ENCODE results near the gene ATF5. TPM values are rescaled to one million over a fixed set of nuclear protein-coding genes. Genes with fewer than 3 reads are reported as not detected.
A peak's percentile ranks its signal among the peaks of the same experiment; 100 is the strongest.

The ATF5 gene
- total RNA-seq, 2 donors from 2014 or later = 4.7 to 12.2 TPM

DNA sequence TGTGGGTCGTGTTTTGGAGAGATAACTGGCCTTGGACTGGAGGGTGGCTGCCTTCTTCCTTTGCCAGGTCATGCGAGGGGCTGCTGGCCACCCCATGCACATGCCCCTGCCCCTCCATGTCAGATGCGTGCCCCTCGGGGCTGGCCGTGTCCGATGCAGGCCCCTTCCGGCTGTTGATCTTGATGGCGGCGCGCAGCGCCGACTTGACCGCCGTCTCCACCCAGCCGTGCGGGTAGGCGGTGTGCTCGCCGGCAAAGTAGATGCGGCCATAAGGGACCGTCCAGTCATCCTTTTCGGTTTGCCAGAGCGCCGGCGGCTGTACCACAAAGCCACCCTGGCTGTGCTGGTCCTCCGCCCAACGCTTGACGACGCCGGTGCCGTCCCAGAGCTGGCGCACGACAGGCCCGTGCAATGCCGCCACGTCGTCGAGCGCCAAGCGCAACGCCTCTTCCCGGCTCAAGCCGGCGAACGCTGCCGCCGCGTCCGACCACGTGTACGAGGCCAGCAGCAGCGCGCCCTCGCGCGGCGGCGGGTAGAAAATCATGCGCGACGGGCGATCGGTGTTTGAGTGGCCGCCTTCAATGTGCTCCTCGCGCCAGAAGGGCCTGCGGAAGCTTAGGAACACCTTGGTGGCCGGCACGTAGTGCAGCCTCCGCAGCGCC lies 39.2 kb upstream of the ATF5 start:
- intact Hi-C loops (cut with DNase I) = no loop called here
- Histone ChIP-seq H3K9me3 (no peaks in the 10 kb centered on the region), H3K4me3 (no peak overlapping the region), H3K27me3 (no peaks in the 10 kb centered on the region), H3K27ac (no peak overlapping the region), H3K36me3 (replicated peaks in 1 of 2; ENCODE audit: insufficient read depth in 1 of 2, low read depth in 2 of 2) (peaks cover 3 to 4% of the 10 kb centered on the region in 2 donors), H3K4me1 (peaks cover 9% of the 10 kb centered on the region)
- DNase-seq (peak; percentile 63 to 76 (median 70)), ATAC-seq (peak; percentile 68)
- 23 to 84% methylated on average over 17 to 71 of the region's 71 CpGs for WGBS, 2 donors
- TF ChIP-seq, protein P1, sequence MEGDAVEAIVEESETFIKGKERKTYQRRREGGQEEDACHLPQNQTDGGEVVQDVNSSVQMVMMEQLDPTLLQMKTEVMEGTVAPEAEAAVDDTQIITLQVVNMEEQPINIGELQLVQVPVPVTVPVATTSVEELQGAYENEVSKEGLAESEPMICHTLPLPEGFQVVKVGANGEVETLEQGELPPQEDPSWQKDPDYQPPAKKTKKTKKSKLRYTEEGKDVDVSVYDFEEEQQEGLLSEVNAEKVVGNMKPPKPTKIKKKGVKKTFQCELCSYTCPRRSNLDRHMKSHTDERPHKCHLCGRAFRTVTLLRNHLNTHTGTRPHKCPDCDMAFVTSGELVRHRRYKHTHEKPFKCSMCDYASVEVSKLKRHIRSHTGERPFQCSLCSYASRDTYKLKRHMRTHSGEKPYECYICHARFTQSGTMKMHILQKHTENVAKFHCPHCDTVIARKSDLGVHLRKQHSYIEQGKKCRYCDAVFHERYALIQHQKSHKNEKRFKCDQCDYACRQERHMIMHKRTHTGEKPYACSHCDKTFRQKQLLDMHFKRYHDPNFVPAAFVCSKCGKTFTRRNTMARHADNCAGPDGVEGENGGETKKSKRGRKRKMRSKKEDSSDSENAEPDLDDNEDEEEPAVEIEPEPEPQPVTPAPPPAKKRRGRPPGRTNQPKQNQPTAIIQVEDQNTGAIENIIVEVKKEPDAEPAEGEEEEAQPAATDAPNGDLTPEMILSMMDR (IDR thresholded peaks at IDR 0.05) = peak; percentile 40 to 75 (median 65)
- no peak for TF ChIP-seq POLR2A (IDR thresholded peaks at IDR 0.05)

DNA sequence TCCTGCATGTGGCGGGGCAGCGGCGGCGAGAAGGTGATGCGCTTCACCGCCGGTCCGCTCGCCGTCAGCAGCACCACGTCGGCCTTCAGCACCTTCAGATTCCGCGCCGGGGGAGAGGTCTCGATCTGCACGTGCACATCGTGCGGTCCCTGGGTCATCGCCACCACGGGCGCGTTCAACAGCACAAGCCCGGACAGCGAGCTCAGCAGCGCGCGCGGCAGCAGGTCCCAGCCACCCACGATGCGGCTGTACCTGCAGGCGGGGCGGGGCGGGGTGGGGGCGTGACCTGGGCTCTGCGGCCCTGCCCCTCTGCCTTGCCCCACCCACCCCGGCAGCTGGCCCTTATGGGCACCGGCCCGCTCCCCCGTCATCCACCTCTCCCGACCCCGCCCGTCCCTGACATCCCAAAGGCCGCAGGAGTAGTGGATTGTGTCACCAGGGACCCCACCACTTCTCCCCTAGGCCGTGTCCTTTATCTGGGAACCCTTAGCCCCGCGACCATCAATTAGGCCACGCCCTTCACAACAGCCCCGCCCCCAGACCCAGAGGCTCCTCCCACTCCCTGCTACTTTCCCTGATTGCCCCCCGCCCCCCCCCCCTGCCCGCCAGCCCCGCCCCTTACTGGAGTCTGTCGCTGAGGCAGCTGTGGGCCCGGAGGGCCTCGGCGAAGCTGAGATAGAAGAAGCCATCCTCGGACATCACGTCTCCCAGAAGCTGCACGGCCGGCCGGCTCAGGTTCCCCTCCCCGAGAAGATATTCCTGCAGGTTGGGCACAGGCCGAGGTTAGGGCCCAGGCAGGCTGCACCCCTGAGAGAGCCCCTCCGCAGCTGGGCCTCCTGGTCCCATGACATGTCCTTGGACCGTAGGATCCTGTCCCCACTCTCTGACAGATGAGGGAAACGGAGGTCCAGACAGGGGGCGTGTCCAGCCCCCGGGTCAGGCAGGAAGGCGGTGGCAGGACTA lies 38.4 kb upstream of the ATF5 start:
- TF ChIP-seq POLR2A (IDR thresholded peaks at IDR 0.05) = no peak
- TF ChIP-seq, protein P1 (IDR thresholded peaks at IDR 0.05) = peak in 4 of 7 experiments; percentile 3 to 15 (median 10)
- 23 to 42% methylated on average over 4 to 39 of the region's 69 CpGs for WGBS, 2 donors
- no peaks in the 10 kb centered on the region for H3K27me3 ChIP-seq
- DNase-seq (peak in 3 of 4 donors; percentile 45 to 65 (median 45)), ATAC-seq (peak; percentile 59)
- no peaks in the 10 kb centered on the region for H3K9me3 ChIP-seq
- no peaks in the 10 kb centered on the region for H3K36me3 ChIP-seq (replicated peaks in 1 of 2; ENCODE audit: insufficient read depth in 1 of 2, low read depth in 2 of 2)
- H3K4me3 ChIP-seq = no peak overlapping the region
- H3K27ac ChIP-seq = no peak overlapping the region
- peaks cover 9% of the 10 kb centered on the region for H3K4me1 ChIP-seq
- intact Hi-C loops (cut with DNase I) = no loop called here

DNA sequence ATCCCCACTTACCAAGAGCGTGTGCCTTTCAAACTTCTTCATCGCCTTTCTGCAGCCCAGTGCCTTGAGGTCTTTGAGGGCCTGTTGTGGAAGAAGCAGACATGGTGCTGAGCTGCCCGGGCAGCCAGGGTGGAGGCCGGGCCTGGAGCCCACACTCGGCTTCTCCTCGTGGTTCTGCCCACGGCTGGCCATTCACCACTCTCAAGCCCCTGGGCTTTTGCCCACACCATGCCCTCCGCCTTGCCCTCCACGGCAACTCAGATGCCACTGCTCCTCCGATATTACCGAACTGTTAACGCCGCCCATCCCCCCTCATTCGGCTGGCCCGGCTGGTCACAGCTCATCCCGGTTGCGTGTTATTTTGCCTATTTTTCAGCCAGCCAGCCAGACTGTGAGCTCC lies 37.6 kb upstream of the ATF5 start:
- TF ChIP-seq POLR2A (IDR thresholded peaks at IDR 0.05) = no peak
- TF ChIP-seq, protein P1 (IDR thresholded peaks at IDR 0.05) = no peak
- no peak overlapping the region for H3K27ac ChIP-seq
- no peak for DNase-seq
- peaks cover 9% of the 10 kb centered on the region for H3K4me1 ChIP-seq
- intact Hi-C loops (cut with DNase I) = no loop called here
- 82 to 87% methylated on average over 17 of the region's 17 CpGs for WGBS, 2 donors
- no peak for ATAC-seq
- H3K4me3 ChIP-seq = no peak overlapping the region
- H3K36me3 ChIP-seq (replicated peaks in 1 of 2; ENCODE audit: insufficient read depth in 1 of 2, low read depth in 2 of 2) = no peaks in the 10 kb centered on the region
- H3K27me3 ChIP-seq = no peaks in the 10 kb centered on the region
- H3K9me3 ChIP-seq = no peaks in the 10 kb centered on the region

DNA sequence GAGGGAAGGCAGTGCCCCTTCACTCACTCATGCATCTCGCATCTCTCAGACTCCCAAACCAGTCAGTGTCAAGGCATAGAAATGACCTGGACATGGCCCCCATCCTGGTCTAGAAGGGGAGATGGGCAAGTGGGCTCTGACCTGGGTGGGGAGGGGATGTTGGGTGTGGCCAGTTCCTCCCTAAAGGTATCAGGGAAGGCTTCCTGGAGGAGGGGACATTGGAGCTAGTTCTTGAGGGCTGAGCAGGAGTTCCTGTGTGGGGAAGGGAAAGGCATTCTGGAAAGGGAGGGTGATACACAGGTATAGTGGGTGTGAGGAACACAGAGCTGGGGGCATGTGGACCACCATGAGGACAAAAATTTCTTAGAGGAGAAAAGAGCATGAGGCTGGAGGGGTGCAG lies 36.3 kb upstream of the ATF5 start:
- Histone ChIP-seq H3K27ac (no peak overlapping the region), H3K36me3 (replicated peaks in 1 of 2; ENCODE audit: insufficient read depth in 1 of 2, low read depth in 2 of 2) (no peaks in the 10 kb centered on the region), H3K4me1 (peaks cover 9% of the 10 kb centered on the region), H3K9me3 (no peaks in the 10 kb centered on the region), H3K4me3 (no peak overlapping the region), H3K27me3 (no peaks in the 10 kb centered on the region)
- intact Hi-C loops (cut with DNase I) = no loop called here
- no peak for TF ChIP-seq POLR2A (IDR thresholded peaks at IDR 0.05)
- TF ChIP-seq, protein P1 (IDR thresholded peaks at IDR 0.05) = no peak
- WGBS, 2 donors = 75 to 91% methylated on average over 1 of the region's 1 CpG
- DNase-seq = no peak
- no peak for ATAC-seq
